T-helper 2 cell treated with Interferon-gamma antibody and Interleukin-4, amounts not matched to agents 5 μg/mL and 100 μg/mL, for 36 hours (primary cell): ENCODE data around the gene PDGFD.

Experiments
- DNase-seq: peaks from one replicate; pipeline ENCODE4 v3.0.0; 2021; ENCODE audit warnings: low spot score
- H3K27ac Mint-ChIP-seq: one replicate; pipeline ENCODE4 v1.8.0; 2021; ENCODE audit warnings: mild to moderate bottlenecking, mixed read lengths
- H3K27me3 Mint-ChIP-seq: one replicate; pipeline ENCODE4 v1.8.0; 2021; ENCODE audit warnings: low read depth, mixed read lengths
- H3K36me3 Mint-ChIP-seq: one replicate; pipeline ENCODE4 v1.8.0; 2021; ENCODE audit warnings: low read depth, mixed read lengths
- H3K4me1 Mint-ChIP-seq: one replicate; pipeline ENCODE4 v1.8.0; 2021; ENCODE audit warnings: low read depth, mixed read lengths
- H3K4me3 Mint-ChIP-seq: one replicate; pipeline ENCODE4 v1.8.0; 2022; ENCODE audit warnings: mild to moderate bottlenecking, moderate library complexity, mixed read lengths
- H3K9me3 Mint-ChIP-seq: one replicate; pipeline ENCODE4 v1.8.0; 2021; ENCODE audit warnings: mixed read lengths

Gene PDGFD

DNA sequence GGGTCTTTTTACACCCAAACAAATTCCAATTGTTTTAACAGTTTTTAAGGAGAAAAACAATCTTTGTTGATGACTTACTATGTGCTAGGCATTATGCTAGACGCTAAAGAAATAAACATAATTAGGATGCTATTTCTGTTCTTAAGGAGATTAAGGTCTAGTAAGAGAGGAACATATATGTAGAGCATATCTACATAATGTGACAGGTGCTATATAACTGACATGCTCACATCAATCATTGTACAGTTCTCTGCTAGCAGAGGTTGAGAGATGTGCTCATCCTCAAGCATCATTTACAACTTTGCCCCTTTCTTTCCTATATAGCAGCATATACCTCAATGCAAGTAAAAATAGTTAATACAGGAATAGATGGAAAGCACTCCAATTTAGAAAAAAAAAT is 37.5 kb downstream of the PDGFD start:
- no peak overlapping the region for H3K4me3 Mint-ChIP-seq

GRCh38 chr11:104124979-104125378 is 39.0 kb downstream of the PDGFD start:
- no peaks in the 10 kb centered on the region for H3K9me3 Mint-ChIP-seq
- no peaks in the 10 kb centered on the region for H3K36me3 Mint-ChIP-seq
- no peak overlapping the region for H3K27ac Mint-ChIP-seq
- no peak overlapping the region for H3K4me3 Mint-ChIP-seq
- H3K27me3 Mint-ChIP-seq: no peaks in the 10 kb centered on the region
- DNase-seq: no peak
- H3K4me1 Mint-ChIP-seq: no peaks in the 10 kb centered on the region

More for the DNA sequence above, 37.5 kb downstream of the PDGFD start:
- Mint-ChIP-seq H3K4me1 (no peaks in the 10 kb centered on the region), H3K36me3 (no peaks in the 10 kb centered on the region), H3K27ac (no peak overlapping the region), H3K27me3 (no peaks in the 10 kb centered on the region), H3K9me3 (no peaks in the 10 kb centered on the region)
- DNase-seq: no peak

DNA sequence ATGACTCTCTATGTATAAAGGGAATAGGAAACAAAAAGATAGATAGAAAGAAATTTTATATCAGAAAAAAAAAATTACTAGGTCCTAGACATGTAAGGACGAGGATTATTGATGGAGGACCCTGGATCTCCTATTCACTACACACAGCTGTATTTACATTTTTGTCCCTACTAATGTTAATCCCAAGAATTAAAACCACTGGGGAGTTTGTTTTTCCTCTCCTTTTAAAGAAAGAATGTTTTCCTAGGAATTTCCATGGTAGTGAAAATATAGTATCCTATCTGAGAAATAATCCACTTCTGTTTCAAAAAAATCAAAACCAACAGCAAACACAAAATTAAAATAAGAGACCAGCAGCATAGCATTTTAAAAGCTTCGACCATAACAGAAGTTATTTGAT is 41.1 kb downstream of the PDGFD start:
- Mint-ChIP-seq H3K27me3 (no peaks in the 10 kb centered on the region), H3K36me3 (no peaks in the 10 kb centered on the region), H3K4me1 (no peaks in the 10 kb centered on the region), H3K27ac (no peak overlapping the region), H3K9me3 (no peaks in the 10 kb centered on the region), H3K4me3 (no peak overlapping the region)
- DNase-seq: no peak

- no peak for DNase-seq
- Mint-ChIP-seq H3K36me3 (no peaks in the 10 kb centered on the region), H3K4me1 (no peaks in the 10 kb centered on the region), H3K27ac (no peak overlapping the region), H3K27me3 (no peaks in the 10 kb centered on the region), H3K9me3 (no peaks in the 10 kb centered on the region), H3K4me3 (no peak overlapping the region)
Measured at GRCh38 chr11:104122011-104122635, 41.8 kb downstream of the PDGFD start.

DNA sequence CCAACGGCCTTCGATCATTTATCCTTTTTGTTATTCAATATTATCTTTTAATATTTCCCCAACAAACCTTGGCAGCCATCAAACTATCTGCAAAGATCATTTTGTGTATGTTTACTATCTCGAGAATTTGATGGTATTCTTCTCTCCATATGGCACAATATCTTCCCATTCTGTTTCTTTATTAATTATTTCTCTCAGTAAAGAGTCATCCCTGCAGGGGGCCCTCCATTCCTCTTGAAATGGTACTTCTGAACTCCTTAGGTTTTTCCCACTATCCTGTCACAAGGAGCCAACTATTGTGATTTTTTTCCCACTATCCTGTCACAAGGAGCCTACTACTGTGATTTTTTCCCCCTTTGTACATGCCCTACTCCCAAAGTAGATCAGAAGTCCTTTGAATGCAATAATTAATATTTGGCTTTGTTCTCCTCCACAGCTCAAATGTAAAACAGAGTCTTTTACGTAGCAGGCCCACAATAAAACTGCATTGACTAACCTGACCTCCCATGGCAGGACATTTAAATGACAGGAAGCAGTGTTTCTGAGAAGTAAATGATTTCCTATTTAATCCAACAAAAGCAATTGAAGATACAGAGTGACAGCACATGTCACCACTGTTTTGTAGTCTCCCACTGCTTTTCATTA is 43.3 kb downstream of the PDGFD start:
- Mint-ChIP-seq H3K9me3 (no peaks in the 10 kb centered on the region), H3K36me3 (no peaks in the 10 kb centered on the region), H3K4me3 (no peak overlapping the region), H3K4me1 (no peaks in the 10 kb centered on the region), H3K27me3 (no peaks in the 10 kb centered on the region), H3K27ac (no peak overlapping the region)
- no peak for DNase-seq

DNA sequence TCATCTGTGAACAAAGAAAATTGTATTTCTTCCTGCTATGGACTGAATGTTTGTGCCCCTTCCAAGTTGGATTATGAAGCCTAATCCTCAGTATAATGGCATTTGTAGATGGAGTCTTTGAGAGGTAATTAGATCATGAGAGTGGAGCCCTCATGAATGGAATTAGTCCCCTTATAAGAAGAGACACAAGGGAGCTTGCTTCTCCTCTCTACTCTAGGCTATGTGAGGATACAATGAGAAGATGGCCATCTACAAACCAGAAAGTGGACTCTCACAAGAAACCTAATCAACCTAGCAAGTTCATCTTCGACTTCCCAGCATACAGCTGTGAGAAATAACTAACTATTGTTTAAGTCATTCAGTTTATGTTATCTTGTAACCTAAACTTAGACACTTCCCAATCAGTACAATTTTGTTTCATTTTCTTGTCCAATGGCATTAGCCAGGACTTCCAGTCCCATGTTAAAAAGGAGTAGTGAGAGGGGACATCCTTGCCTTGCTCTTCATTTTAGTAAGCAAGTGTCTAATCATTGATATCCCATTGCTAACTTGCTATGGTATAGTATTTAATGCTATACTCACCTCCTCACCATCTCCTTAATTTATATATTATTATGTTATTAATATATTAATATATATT is 45.7 kb downstream of the PDGFD start:
- H3K4me1 Mint-ChIP-seq: no peaks in the 10 kb centered on the region
- H3K9me3 Mint-ChIP-seq: no peaks in the 10 kb centered on the region
- no peaks in the 10 kb centered on the region for H3K36me3 Mint-ChIP-seq
- H3K27ac Mint-ChIP-seq: no peak overlapping the region
- no peak for DNase-seq
- no peaks in the 10 kb centered on the region for H3K27me3 Mint-ChIP-seq
- H3K4me3 Mint-ChIP-seq: no peak overlapping the region

DNA sequence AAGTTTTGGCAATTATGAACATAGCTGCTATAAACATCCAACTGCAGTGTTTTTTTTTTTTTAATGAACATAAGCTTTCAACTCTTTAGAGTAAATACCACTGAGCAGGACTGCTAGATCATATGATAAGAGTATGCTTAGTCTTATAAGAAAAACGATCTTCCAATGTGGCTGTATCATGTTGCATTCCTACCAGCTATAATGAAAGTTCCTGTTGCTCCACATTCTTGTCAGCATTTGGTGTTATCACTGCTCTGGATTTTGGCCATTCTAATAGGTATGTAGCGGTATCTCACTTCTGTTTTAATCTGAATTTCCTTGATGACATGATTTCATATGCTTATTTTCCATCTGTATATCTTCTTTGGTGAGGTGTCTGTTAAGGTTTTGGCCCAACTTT is 50.4 kb downstream of the PDGFD start:
- no peak for DNase-seq
- Mint-ChIP-seq H3K27me3 (no peaks in the 10 kb centered on the region), H3K4me3 (no peak overlapping the region), H3K27ac (no peak overlapping the region), H3K9me3 (no peaks in the 10 kb centered on the region), H3K36me3 (no peaks in the 10 kb centered on the region), H3K4me1 (no peaks in the 10 kb centered on the region)

- Mint-ChIP-seq H3K27ac (no peak overlapping the region), H3K4me1 (no peaks in the 10 kb centered on the region), H3K9me3 (no peaks in the 10 kb centered on the region), H3K4me3 (no peak overlapping the region), H3K36me3 (no peaks in the 10 kb centered on the region), H3K27me3 (no peaks in the 10 kb centered on the region)
- DNase-seq: no peak
Measured at GRCh38 chr11:104106136-104106754, 57.7 kb downstream of the PDGFD start.

- Mint-ChIP-seq H3K4me1 (no peaks in the 10 kb centered on the region), H3K36me3 (no peaks in the 10 kb centered on the region), H3K27me3 (no peaks in the 10 kb centered on the region), H3K4me3 (no peak overlapping the region), H3K27ac (no peak overlapping the region), H3K9me3 (no peaks in the 10 kb centered on the region)
- no peak for DNase-seq
Measured at GRCh38 chr11:104105155-104105554, 58.8 kb downstream of the PDGFD start.

- H3K4me1 Mint-ChIP-seq: no peaks in the 10 kb centered on the region
- H3K27me3 Mint-ChIP-seq: no peaks in the 10 kb centered on the region
- DNase-seq: no peak
- H3K27ac Mint-ChIP-seq: no peak overlapping the region
- no peaks in the 10 kb centered on the region for H3K9me3 Mint-ChIP-seq
- no peaks in the 10 kb centered on the region for H3K36me3 Mint-ChIP-seq
- no peak overlapping the region for H3K4me3 Mint-ChIP-seq
Measured at GRCh38 chr11:104104664-104105063, 59.3 kb downstream of the PDGFD start.

DNA sequence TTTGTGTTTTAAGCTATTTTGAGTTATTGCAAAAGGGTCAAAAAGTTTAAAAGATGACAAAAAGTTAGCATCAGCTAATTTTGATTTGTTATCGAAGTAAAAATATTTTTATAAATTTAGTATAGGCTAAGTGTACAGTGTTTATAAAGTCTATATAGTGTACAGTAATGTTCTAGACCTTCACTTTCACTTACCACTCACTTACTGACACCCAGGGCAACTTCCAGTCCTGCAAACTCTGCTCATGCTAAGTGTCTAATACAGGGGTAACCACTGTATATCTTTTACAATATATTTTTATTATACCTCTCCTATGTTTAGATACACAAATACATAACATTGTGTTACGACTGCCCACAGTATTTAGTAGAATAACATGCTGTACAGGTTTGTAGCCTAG is 59.7 kb downstream of the PDGFD start:
- Mint-ChIP-seq H3K27ac (no peak overlapping the region), H3K36me3 (no peaks in the 10 kb centered on the region), H3K4me3 (no peak overlapping the region), H3K27me3 (no peaks in the 10 kb centered on the region), H3K9me3 (no peaks in the 10 kb centered on the region), H3K4me1 (no peaks in the 10 kb centered on the region)
- DNase-seq: no peak

- H3K4me3 Mint-ChIP-seq: no peak overlapping the region
- H3K36me3 Mint-ChIP-seq: no peaks in the 10 kb centered on the region
Measured at GRCh38 chr11:104098555-104098954, 65.4 kb downstream of the PDGFD start.

DNA sequence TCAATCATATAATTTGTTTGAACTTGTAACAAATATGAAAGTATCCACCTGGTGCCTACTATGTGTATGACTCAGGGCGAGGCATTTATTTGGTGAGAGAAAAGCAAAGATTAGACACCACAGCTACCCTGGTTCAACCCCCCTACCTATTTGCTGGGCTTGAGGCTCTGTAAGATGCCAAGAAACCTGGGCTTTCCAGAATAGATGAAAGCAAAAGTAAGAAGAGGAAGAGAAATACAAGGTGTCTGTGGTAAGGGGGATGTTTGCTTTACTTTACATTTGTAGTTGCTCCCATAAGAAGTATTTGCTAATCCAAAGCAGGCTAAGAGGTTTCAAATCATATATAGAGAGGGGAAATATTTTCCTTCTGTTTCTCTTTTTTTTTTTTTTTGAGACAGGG is 65.8 kb downstream of the PDGFD start:
- Mint-ChIP-seq H3K36me3 (no peaks in the 10 kb centered on the region), H3K27me3 (no peaks in the 10 kb centered on the region), H3K4me1 (no peaks in the 10 kb centered on the region), H3K4me3 (no peak overlapping the region), H3K27ac (no peak overlapping the region), H3K9me3 (no peaks in the 10 kb centered on the region)
- no peak for DNase-seq

More at GRCh38 chr11:104098555-104098954, 65.4 kb downstream of the PDGFD start:
- Mint-ChIP-seq H3K27ac (no peak overlapping the region), H3K9me3 (no peaks in the 10 kb centered on the region), H3K27me3 (no peaks in the 10 kb centered on the region), H3K4me1 (no peaks in the 10 kb centered on the region)
- DNase-seq: no peak

- Mint-ChIP-seq H3K4me3 (no peak overlapping the region), H3K27ac (no peak overlapping the region), H3K27me3 (no peaks in the 10 kb centered on the region), H3K4me1 (no peaks in the 10 kb centered on the region), H3K9me3 (no peaks in the 10 kb centered on the region), H3K36me3 (no peaks in the 10 kb centered on the region)
- no peak for DNase-seq
Measured at GRCh38 chr11:104096900-104097299, 67.0 kb downstream of the PDGFD start.
